BLaER1 treated with 17β-estradiol and CSF1 and Interleukin-3, amounts not matched to agents 10 nM and 100 nM (cell line): ENCODE data around the gene CANX.
A peak's percentile ranks its signal among the peaks of the same experiment; 100 is the strongest.

Experiments used
- H3K27ac ChIP-seq, 11 experiments: shearing (Covaris generic); formaldehyde crosslinking; 2 replicates each; pipeline ENCODE4 v1.8.1; 2022
- H3K27me3 ChIP-seq, 11 experiments: shearing (Covaris generic); formaldehyde crosslinking; 2 replicates each; pipeline ENCODE4 v1.8.1; 2022
- H3K36me3 ChIP-seq, 11 experiments: shearing (Covaris generic); formaldehyde crosslinking; 2 replicates each; pipeline ENCODE4 v1.8.1; 2022
- H3K4me1 ChIP-seq, 10 experiments: shearing (Covaris generic); formaldehyde crosslinking; 2 replicates each; pipeline ENCODE4 v1.8.1; 2022
- H3K4me2 ChIP-seq, 11 experiments: shearing (Covaris generic); formaldehyde crosslinking; 2 replicates each; pipeline ENCODE4 v1.8.1; 2022
- H3K4me3 ChIP-seq, 10 experiments: shearing (Covaris generic); formaldehyde crosslinking; 2 replicates each; pipeline ENCODE4 v1.8.1; 2022
- H3K9ac ChIP-seq, 11 experiments: shearing (Covaris generic); formaldehyde crosslinking; 2 replicates each; pipeline ENCODE4 v1.8.1; 2022
- H3K9me3 ChIP-seq, 11 experiments: shearing (Covaris generic); formaldehyde crosslinking; replicated peaks in 1 of 11; 2 replicates each; pipeline ENCODE4 v1.8.1; 2022
- H4K20me1 ChIP-seq, 11 experiments: shearing (Covaris generic); formaldehyde crosslinking; 2 replicates each; pipeline ENCODE4 v1.8.1; 2022
- Cebpa-rat ChIP-seq, 11 experiments: shearing (Covaris generic); IDR thresholded peaks; 2 replicates each; pipeline ENCODE4 v1.8.1; 2022

CANX gene

GRCh38 chr5:179771311-179771895 is 72.6 kb downstream of the CANX start:
- Histone ChIP-seq H3K4me3 (no peak overlapping the region), H3K4me2 (no peak overlapping the region), H4K20me1 (peaks cover 47 to 94% (median 71%) of the 10 kb centered on the region in 11 experiments), H3K36me3 (peaks cover 85 to 100% (median 100%) of the 10 kb centered on the region in 11 experiments), H3K27me3 (no peaks in the 10 kb centered on the region), H3K9ac (no peak overlapping the region), H3K27ac (no peak overlapping the region), H3K9me3 (no peaks in the 10 kb centered on the region), H3K4me1 (peaks cover 0 to 63% (median 25%) of the 10 kb centered on the region in 10 experiments; a peak in 14 of 20 replicates)
- no peak for TF ChIP-seq Cebpa-rat (IDR thresholded peaks at IDR 0.05)

GRCh38 chr5:179772351-179772750 is 73.6 kb downstream of the CANX start:
- Histone ChIP-seq H3K27me3 (no peaks in the 10 kb centered on the region), H3K27ac (no peak overlapping the region), H3K4me1 (peaks cover 0 to 63% (median 22%) of the 10 kb centered on the region in 10 experiments; a peak in 14 of 20 replicates), H3K9ac (no peak overlapping the region), H4K20me1 (peaks cover 38 to 91% (median 67%) of the 10 kb centered on the region in 11 experiments), H3K36me3 (peaks cover 82 to 100% (median 99%) of the 10 kb centered on the region in 11 experiments), H3K4me3 (no peak overlapping the region), H3K4me2 (no peak overlapping the region), H3K9me3 (no peaks in the 10 kb centered on the region)
- no peak for TF ChIP-seq Cebpa-rat (IDR thresholded peaks at IDR 0.05)

GRCh38 chr5:179773686-179774040 is 74.9 kb downstream of the CANX start:
- Histone ChIP-seq H3K27ac (no peak overlapping the region), H3K4me2 (no peak overlapping the region), H4K20me1 (peaks cover 25 to 90% (median 67%) of the 10 kb centered on the region in 11 experiments; a peak in 21 of 22 replicates), H3K9me3 (no peaks in the 10 kb centered on the region), H3K9ac (no peak overlapping the region), H3K4me1 (peaks cover 0 to 63% (median 29%) of the 10 kb centered on the region in 10 experiments; a peak in 14 of 20 replicates), H3K36me3 (peaks cover 79 to 100% (median 100%) of the 10 kb centered on the region in 11 experiments), H3K27me3 (no peaks in the 10 kb centered on the region), H3K4me3 (no peak overlapping the region)
- no peak for TF ChIP-seq Cebpa-rat (IDR thresholded peaks at IDR 0.05)

- H3K9me3 ChIP-seq: no peaks in the 10 kb centered on the region
- no peaks in the 10 kb centered on the region for H3K27me3 ChIP-seq
- H3K27ac ChIP-seq: no peak overlapping the region
- peaks cover 17 to 86% (median 67%) of the 10 kb centered on the region in 11 experiments; a peak in 20 of 22 replicates for H4K20me1 ChIP-seq
- H3K4me3 ChIP-seq: no peak overlapping the region
- peaks cover 0 to 63% (median 24%) of the 10 kb centered on the region in 10 experiments; a peak in 14 of 20 replicates for H3K4me1 ChIP-seq
- no peak for TF ChIP-seq Cebpa-rat (IDR thresholded peaks at IDR 0.05)
- H3K9ac ChIP-seq: no peak overlapping the region
- H3K36me3 ChIP-seq: peaks cover 71 to 100% (median 100%) of the 10 kb centered on the region in 11 experiments
- H3K4me2 ChIP-seq: no peak overlapping the region
Measured at GRCh38 chr5:179774442-179774841, 75.7 kb downstream of the CANX start.

- Histone ChIP-seq H3K4me1 (peaks cover 0 to 59% (median 22%) of the 10 kb centered on the region in 10 experiments; a peak in 12 of 20 replicates), H3K9me3 (no peaks in the 10 kb centered on the region), H3K27ac (no peak overlapping the region), H3K4me2 (peak overlapping the region in 3 of 11 experiments; percentile 37 to 84 (median 57); a peak in 5 of 22 replicates), H3K36me3 (peaks cover 58 to 100% (median 93%) of the 10 kb centered on the region in 11 experiments), H3K9ac (0 out of 22 replicates have a peak overlapping the region, but pooled peaks of 1 of the 11 experiments have one; percentile 32), H3K27me3 (no peaks in the 10 kb centered on the region), H3K4me3 (no peak overlapping the region), H4K20me1 (peaks cover 6 to 76% (median 51%) of the 10 kb centered on the region in 11 experiments; a peak in 18 of 22 replicates)
- TF ChIP-seq Cebpa-rat (IDR thresholded peaks at IDR 0.05): no peak
Measured at GRCh38 chr5:179776411-179776938, 77.7 kb downstream of the CANX start.

- H3K27ac ChIP-seq: no peak overlapping the region
- H3K36me3 ChIP-seq: peaks cover 49 to 100% (median 83%) of the 10 kb centered on the region in 11 experiments
- no peak for TF ChIP-seq Cebpa-rat (IDR thresholded peaks at IDR 0.05)
Measured at GRCh38 chr5:179777456-179777855, 78.7 kb downstream of the CANX start.

GRCh38 chr5:179777909-179778308 is 79.1 kb downstream of the CANX start:
- Histone ChIP-seq H4K20me1 (peaks cover 6 to 69% (median 43%) of the 10 kb centered on the region in 11 experiments; a peak in 18 of 22 replicates), H3K36me3 (peaks cover 44 to 96% (median 79%) of the 10 kb centered on the region in 11 experiments)

More at GRCh38 chr5:179777456-179777855, 78.7 kb downstream of the CANX start:
- Histone ChIP-seq H3K9ac (0 out of 22 replicates have a peak overlapping the region, but pooled peaks of 2 of the 11 experiments have one; percentile 0 to 7), H3K9me3 (no peaks in the 10 kb centered on the region), H3K4me3 (no peak overlapping the region), H3K4me2 (peak overlapping the region in 5 of 11 experiments; percentile 32 to 84 (median 63); a peak in 10 of 22 replicates), H3K27me3 (no peaks in the 10 kb centered on the region), H3K4me1 (peaks cover 0 to 59% (median 22%) of the 10 kb centered on the region in 10 experiments; a peak in 12 of 20 replicates), H4K20me1 (peaks cover 6 to 73% (median 43%) of the 10 kb centered on the region in 11 experiments; a peak in 18 of 22 replicates)

GRCh38 chr5:179778591-179778990 is 79.8 kb downstream of the CANX start:
- no peak for TF ChIP-seq Cebpa-rat (IDR thresholded peaks at IDR 0.05)
- no peak overlapping the region for H3K27ac ChIP-seq
- H3K9me3 ChIP-seq: no peaks in the 10 kb centered on the region
- H3K9ac ChIP-seq: no peak overlapping the region
- H3K4me3 ChIP-seq: no peak overlapping the region
- peak overlapping the region in 4 of 11 experiments; percentile 36 to 84 (median 72); a peak in 8 of 22 replicates for H3K4me2 ChIP-seq
- no peaks in the 10 kb centered on the region for H3K27me3 ChIP-seq
- H3K4me1 ChIP-seq: peaks cover 0 to 59% (median 22%) of the 10 kb centered on the region in 10 experiments; a peak in 12 of 20 replicates
- peaks cover 6 to 63% (median 40%) of the 10 kb centered on the region in 11 experiments; a peak in 18 of 22 replicates for H4K20me1 ChIP-seq
- peaks cover 37 to 89% (median 72%) of the 10 kb centered on the region in 11 experiments for H3K36me3 ChIP-seq

More at GRCh38 chr5:179777909-179778308, 79.1 kb downstream of the CANX start:
- no peaks in the 10 kb centered on the region for H3K9me3 ChIP-seq
- H3K27me3 ChIP-seq: no peaks in the 10 kb centered on the region
- H3K27ac ChIP-seq: no peak overlapping the region
- 0 out of 22 replicates have a peak overlapping the region, but pooled peaks of 1 of the 11 experiments have one; percentile 7 for H3K9ac ChIP-seq
- no peak overlapping the region for H3K4me3 ChIP-seq
- no peak for TF ChIP-seq Cebpa-rat (IDR thresholded peaks at IDR 0.05)
- peak overlapping the region in 5 of 11 experiments; percentile 32 to 84 (median 63); a peak in 10 of 22 replicates for H3K4me2 ChIP-seq
- peaks cover 0 to 59% (median 22%) of the 10 kb centered on the region in 10 experiments; a peak in 12 of 20 replicates for H3K4me1 ChIP-seq

GRCh38 chr5:179779826-179780225 is 81.1 kb downstream of the CANX start:
- no peak for TF ChIP-seq Cebpa-rat (IDR thresholded peaks at IDR 0.05)
- no peaks in the 10 kb centered on the region for H3K9me3 ChIP-seq
- H3K4me3 ChIP-seq: no peak overlapping the region
- H3K9ac ChIP-seq: no peak overlapping the region
- H3K27me3 ChIP-seq: no peaks in the 10 kb centered on the region
- peaks cover 0 to 58% (median 22%) of the 10 kb centered on the region in 10 experiments; a peak in 12 of 20 replicates for H3K4me1 ChIP-seq
- H3K4me2 ChIP-seq: peak overlapping the region in 5 of 11 experiments; percentile 18 to 84 (median 63); a peak in 9 of 22 replicates
- H3K36me3 ChIP-seq: peaks cover 25 to 77% (median 60%) of the 10 kb centered on the region in 11 experiments
- no peak overlapping the region for H3K27ac ChIP-seq
- H4K20me1 ChIP-seq: peaks cover 2 to 51% (median 35%) of the 10 kb centered on the region in 11 experiments; a peak in 18 of 22 replicates
